ENCODE data around the gene HSPA1B.
"Not testable (repeated sequence)": the region's sequence is repeated elsewhere in the genome, so short reads cannot be mapped to it uniquely, and the experiment has no call there.

The HSPA1B gene

GRCh38 chr6:31829633-31830283 is 2.2 kb downstream of the HSPA1B start:
- no peak for DNase-seq

GRCh38 chr6:31830886-31831335 is 3.4 kb downstream of the HSPA1B start:
- DNase-seq, result no peak

- DNase-seq, result no peak
Measured at GRCh38 chr6:31831350-31832215, 4.0 kb downstream of the HSPA1B start.

- DNase-seq, result peak; percentile 77
Measured at GRCh38 chr6:31834367-31835250, 7.1 kb downstream of the HSPA1B start.

GRCh38 chr6:31836047-31836473 is 8.5 kb downstream of the HSPA1B start:
- no peak for DNase-seq

GRCh38 chr6:31836474-31837368 is 9.2 kb downstream of the HSPA1B start:
- no peak for DNase-seq

- DNase-seq, result no peak
Measured at GRCh38 chr6:31837369-31838113, 10.0 kb downstream of the HSPA1B start.

GRCh38 chr6:31838114-31838553 is 10.6 kb downstream of the HSPA1B start:
- DNase-seq, result not testable (repeated sequence)

- DNase-seq, result no peak
Measured at GRCh38 chr6:31838968-31839367, 11.4 kb downstream of the HSPA1B start.

GRCh38 chr6:31839779-31840126 is 12.2 kb downstream of the HSPA1B start:
- DNase-seq, result not testable (repeated sequence)

- no peak for DNase-seq
Measured at GRCh38 chr6:31842053-31842452, 14.5 kb downstream of the HSPA1B start.

- DNase-seq, result no peak
Measured at GRCh38 chr6:31844507-31844906, 17.0 kb downstream of the HSPA1B start.

- no peak for DNase-seq
Measured at GRCh38 chr6:31847276-31847978, 19.9 kb downstream of the HSPA1B start.

GRCh38 chr6:31850765-31851484 is 23.4 kb downstream of the HSPA1B start:
- DNase-seq, result no peak

GRCh38 chr6:31851485-31851832 is 23.9 kb downstream of the HSPA1B start:
- DNase-seq, result no peak

GRCh38 chr6:31851980-31852718 is 24.6 kb downstream of the HSPA1B start:
- DNase-seq, result not testable (repeated sequence)

- DNase-seq, result not testable (repeated sequence)
Measured at GRCh38 chr6:31857774-31858173, 30.2 kb downstream of the HSPA1B start.

- no peak for DNase-seq
Measured at GRCh38 chr6:31858707-31859106, 31.2 kb downstream of the HSPA1B start.

GRCh38 chr6:31859923-31860322 is 32.4 kb downstream of the HSPA1B start:
- no peak for DNase-seq

All from activated CD8-positive, alpha-beta memory T cell treated with anti-CD3 and anti-CD28 coated beads, Interleukin-2, amount 50 U/mL, for 4 hours (primary cell).